ENCODE measurements around the gene DEDD. TPM values are rescaled to one million over a fixed set of nuclear protein-coding genes. Genes with fewer than 3 reads are reported as not detected.

DEDD gene
- total and polyA plus RNA-seq, 2 of the 13 experiments (the other 11 are each of a cell fraction or from before 2014, with no cell fraction given): 12.6 to 27.8 TPM

GRCh38 chr1:161153682-161154337 lies 21.3 kb upstream of the DEDD start, which contains the start of gene UFC1 (continued):
- no peak for TF ChIP-seq KIAA2018 (CRISPR knock-in tag; IDR thresholded peaks at IDR 0.05; ENCODE audit: borderline replicate concordance)
- TF ChIP-seq ZNF253 (CRISPR knock-in tag; IDR thresholded peaks at IDR 0.05; ENCODE audit: borderline replicate concordance): no peak
- TF ChIP-seq MAF1 (CRISPR knock-in tag; IDR thresholded peaks at IDR 0.05; ENCODE audit: borderline replicate concordance): no peak
- no peak for TF ChIP-seq ZNF503 (CRISPR knock-in tag; IDR thresholded peaks at IDR 0.05)
- TF ChIP-seq ZHX1 (CRISPR knock-in tag; IDR thresholded peaks at IDR 0.05; ENCODE audit: low read depth): peak; percentile 77
- TF ChIP-seq HOXA9 (CRISPR knock-in tag; IDR thresholded peaks at IDR 0.05; ENCODE audit: borderline replicate concordance): 0 out of 2 replicates have a peak, but pooled peaks have one; percentile 42
- 0 out of 2 replicates have a peak, but pooled peaks have one; percentile 55 for TF ChIP-seq ZBTB8A (CRISPR knock-in tag; IDR thresholded peaks at IDR 0.05; ENCODE audit: borderline replicate concordance, low read depth)
- TF ChIP-seq, protein P1, sequence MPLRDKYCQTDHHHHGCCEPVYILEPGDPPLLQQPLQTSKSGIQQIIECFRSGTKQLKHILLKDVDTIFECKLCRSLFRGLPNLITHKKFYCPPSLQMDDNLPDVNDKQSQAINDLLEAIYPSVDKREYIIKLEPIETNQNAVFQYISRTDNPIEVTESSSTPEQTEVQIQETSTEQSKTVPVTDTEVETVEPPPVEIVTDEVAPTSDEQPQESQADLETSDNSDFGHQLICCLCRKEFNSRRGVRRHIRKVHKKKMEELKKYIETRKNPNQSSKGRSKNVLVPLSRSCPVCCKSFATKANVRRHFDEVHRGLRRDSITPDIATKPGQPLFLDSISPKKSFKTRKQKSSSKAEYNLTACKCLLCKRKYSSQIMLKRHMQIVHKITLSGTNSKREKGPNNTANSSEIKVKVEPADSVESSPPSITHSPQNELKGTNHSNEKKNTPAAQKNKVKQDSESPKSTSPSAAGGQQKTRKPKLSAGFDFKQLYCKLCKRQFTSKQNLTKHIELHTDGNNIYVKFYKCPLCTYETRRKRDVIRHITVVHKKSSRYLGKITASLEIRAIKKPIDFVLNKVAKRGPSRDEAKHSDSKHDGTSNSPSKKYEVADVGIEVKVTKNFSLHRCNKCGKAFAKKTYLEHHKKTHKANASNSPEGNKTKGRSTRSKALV (CRISPR knock-in tag; IDR thresholded peaks at IDR 0.05): no peak
- TF ChIP-seq MED1 (CRISPR knock-in tag; IDR thresholded peaks at IDR 0.05): peak; percentile 29; the same call in 1 of the 2 replicates
- TF ChIP-seq ZNF124 (CRISPR knock-in tag; IDR thresholded peaks at IDR 0.05): no peak
- TF ChIP-seq ZNF468 (CRISPR knock-in tag; IDR thresholded peaks at IDR 0.05): no peak
- no peak for TF ChIP-seq ZNF274 (CRISPR knock-in tag; IDR thresholded peaks at IDR 0.05)
- no peak; the same call in 1 of the 2 replicates for TF ChIP-seq BCL6 (CRISPR knock-in tag; IDR thresholded peaks at IDR 0.05)
- peak; percentile 77 to 93 for TF ChIP-seq POLR2A (IDR thresholded peaks at IDR 0.05; ENCODE audit: insufficient read depth in 1 of 2, low read depth in 2 of 2, low read length in 2 of 2)

Measured in HepG2 (cell line).